SJSA1 (cell line): ENCODE results near the gene ADAMTSL2. TPM values are rescaled to one million over a fixed set of nuclear protein-coding genes. Genes with fewer than 3 reads are reported as not detected.

Source experiments
- DNase-seq, 2 experiments: peaks; one replicate each; pipeline ENCODE4 v3.0.0-alpha.2; 2015 to 2020; ENCODE audit warnings: low spot score in 2 of 2, low read depth in 1 of 2
- H3K27ac ChIP-seq: fragments of 250-450 bp; sonication (Bioruptor Pico); 2 replicates; pipeline ENCODE4 v1.5.1; 2020; ENCODE audit warnings: mild to moderate bottlenecking, moderate library complexity
- H3K27me3 ChIP-seq: fragments of 250-450 bp; sonication (Bioruptor Pico); replicated peaks from 2 replicates; pipeline ENCODE4 v1.5.1; 2020; ENCODE audit warnings: mild to moderate bottlenecking, moderate library complexity
- H3K36me3 ChIP-seq: fragments of 250-450 bp; sonication (Bioruptor Pico); 2 replicates; pipeline ENCODE4 v1.5.1; 2020; ENCODE audit warnings: mild to moderate bottlenecking
- H3K4me1 ChIP-seq: fragments of 250-450 bp; sonication (Bioruptor Pico); replicated peaks from 2 replicates; pipeline ENCODE4 v1.6.1; 2021; ENCODE audit warnings: mild to moderate bottlenecking
- H3K4me3 ChIP-seq: fragments of 250-450 bp; sonication (Bioruptor Pico); 2 replicates; pipeline ENCODE4 v1.5.1; 2020; ENCODE audit warnings: mild to moderate bottlenecking
- H3K9me3 ChIP-seq: fragments of 250-450 bp; sonication (Bioruptor Pico); replicated peaks from 2 replicates; pipeline ENCODE4 v1.5.1; 2020; ENCODE audit warnings: mild to moderate bottlenecking
- total RNA-seq: library from RNA; depleted of rRNA; stranded (reverse); fragments of >200 nt; shearing (Covaris generic); gene quantifications from 2 replicates; pipeline ENCODE4 v1.2.3, GENCODE V29; 2014

ADAMTSL2 gene
- total RNA-seq, 1 experiment from 2014 or later = not detected

GRCh38 chr9:133518200-133518599 is 16.3 kb upstream of the ADAMTSL2 start:
- Histone ChIP-seq H3K27ac (no peak overlapping the region), H3K4me3 (no peak overlapping the region), H3K4me1 (no peaks in the 10 kb centered on the region), H3K27me3 (no peaks in the 10 kb centered on the region), H3K9me3 (no peaks in the 10 kb centered on the region), H3K36me3 (no peaks in the 10 kb centered on the region)
- DNase-seq = no peak

GRCh38 chr9:133518706-133519449 is 15.6 kb upstream of the ADAMTSL2 start:
- H3K9me3 ChIP-seq = no peaks in the 10 kb centered on the region
- no peak overlapping the region for H3K4me3 ChIP-seq
- H3K27me3 ChIP-seq = no peaks in the 10 kb centered on the region
- no peaks in the 10 kb centered on the region for H3K36me3 ChIP-seq
- no peak overlapping the region for H3K27ac ChIP-seq
- no peak for DNase-seq
- no peaks in the 10 kb centered on the region for H3K4me1 ChIP-seq

DNA sequence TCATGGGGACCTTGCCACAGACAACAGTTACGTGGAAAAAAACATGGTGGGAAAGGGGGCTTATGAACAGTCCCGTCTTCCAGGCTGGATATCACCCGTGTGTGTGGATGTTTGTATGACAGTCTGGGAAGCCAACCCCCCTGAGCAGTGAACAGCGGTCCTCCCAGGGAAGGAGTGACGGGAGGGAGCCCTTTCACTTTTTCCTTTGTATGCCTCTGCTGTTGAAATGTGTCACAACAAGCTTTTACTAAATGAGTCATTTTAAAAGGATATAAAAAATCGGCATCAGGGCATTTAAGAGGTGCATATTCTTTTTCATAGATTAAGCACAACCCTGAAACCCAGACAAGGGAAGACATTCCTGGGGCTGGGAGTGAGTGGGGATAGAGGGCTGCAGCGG is 14.8 kb upstream of the ADAMTSL2 start:
- DNase-seq = no peak
- Histone ChIP-seq H3K9me3 (no peaks in the 10 kb centered on the region), H3K27me3 (no peaks in the 10 kb centered on the region)

DNA sequence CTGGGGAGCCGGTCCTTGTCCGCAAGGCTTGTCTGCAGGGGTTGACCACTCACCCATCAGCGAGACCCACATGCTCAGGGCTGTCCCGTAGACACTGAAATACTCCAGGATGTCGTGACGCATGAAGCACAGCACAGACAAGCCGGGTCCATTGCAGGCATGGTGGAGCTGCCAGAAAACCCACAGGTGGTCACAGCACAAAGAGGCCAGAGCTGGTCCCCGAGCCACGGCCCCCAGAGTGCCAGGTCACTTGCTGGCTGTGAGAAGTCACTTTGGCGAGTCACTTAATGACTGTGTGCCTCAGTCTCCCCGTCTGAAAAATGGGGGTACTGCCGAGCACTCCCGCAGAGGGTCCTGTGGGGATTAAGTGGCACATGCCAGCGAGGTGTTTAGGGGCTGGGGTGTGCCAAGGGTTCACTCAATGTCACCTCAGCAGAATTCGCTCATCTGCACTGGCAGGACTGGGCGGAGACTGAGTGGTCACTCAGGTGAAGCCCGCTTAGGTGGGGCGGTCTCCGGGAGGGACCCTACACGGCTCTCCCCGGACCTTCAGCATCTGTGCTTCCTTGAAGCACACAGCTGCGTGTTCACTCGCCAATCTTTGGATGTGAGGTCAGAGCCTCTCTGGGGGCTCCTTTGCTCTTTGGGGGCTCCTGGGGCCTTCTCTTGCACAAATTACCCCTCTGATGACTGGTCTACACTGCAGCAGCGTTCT is 14.2 kb upstream of the ADAMTSL2 start:
- Histone ChIP-seq H3K36me3 (no peaks in the 10 kb centered on the region), H3K4me1 (no peaks in the 10 kb centered on the region), H3K9me3 (no peaks in the 10 kb centered on the region), H3K27ac (no peak overlapping the region), H3K4me3 (no peak overlapping the region), H3K27me3 (no peaks in the 10 kb centered on the region)
- no peak for DNase-seq

More for the DNA sequence above, 14.8 kb upstream of the ADAMTSL2 start:
- no peak overlapping the region for H3K27ac ChIP-seq
- H3K4me1 ChIP-seq = no peaks in the 10 kb centered on the region
- no peaks in the 10 kb centered on the region for H3K36me3 ChIP-seq
- no peak overlapping the region for H3K4me3 ChIP-seq

GRCh38 chr9:133521122-133522072 is 13.1 kb upstream of the ADAMTSL2 start:
- DNase-seq = no peak
- Histone ChIP-seq H3K4me3 (no peak overlapping the region), H3K27ac (no peak overlapping the region), H3K27me3 (no peaks in the 10 kb centered on the region), H3K36me3 (no peaks in the 10 kb centered on the region), H3K9me3 (no peaks in the 10 kb centered on the region), H3K4me1 (no peaks in the 10 kb centered on the region)

DNA sequence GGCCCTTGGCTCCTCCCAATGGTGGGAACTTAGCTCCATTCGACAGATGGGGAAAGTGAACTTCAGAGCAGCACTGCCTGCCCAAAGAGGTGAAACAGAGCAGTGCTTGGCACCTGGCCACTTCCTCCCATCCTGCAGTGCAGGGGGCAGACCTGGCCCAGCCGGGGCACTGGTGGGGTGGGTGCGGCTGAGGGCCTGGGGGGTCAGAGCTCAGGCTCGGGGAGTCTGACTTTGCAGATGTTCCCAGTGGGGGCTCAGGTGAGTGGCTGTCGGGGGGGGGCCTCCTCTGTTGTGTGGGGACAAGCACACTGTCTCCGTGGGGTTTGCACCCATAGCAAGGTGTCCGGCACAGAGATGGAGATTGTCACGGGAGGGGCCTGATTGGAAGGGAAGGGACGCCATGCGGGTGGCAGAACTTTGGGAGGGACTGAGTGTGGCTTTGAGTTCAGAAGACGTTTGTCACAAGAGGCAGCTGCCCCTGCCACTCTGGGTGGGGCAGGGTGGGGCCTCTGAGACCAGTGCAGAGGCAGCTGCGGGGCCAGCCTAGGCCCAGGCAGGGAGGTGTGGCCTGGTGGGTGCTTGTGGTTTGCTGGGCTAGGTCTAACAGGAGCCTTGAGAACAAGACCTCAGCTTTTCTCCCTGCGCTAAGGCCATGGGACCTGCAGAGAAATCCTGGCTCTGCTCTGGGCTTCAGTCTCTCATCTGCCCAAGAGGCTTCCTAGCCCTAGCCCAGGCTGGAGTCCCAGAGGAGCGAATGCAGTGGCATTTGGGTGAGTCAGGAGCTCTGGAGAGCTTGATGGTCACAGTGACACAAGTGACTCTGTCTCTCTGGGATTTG is 12.2 kb upstream of the ADAMTSL2 start:
- peaks cover 8% of the 10 kb centered on the region; the same call in 1 of the 2 replicates for H3K27me3 ChIP-seq
- no peak overlapping the region for H3K27ac ChIP-seq
- H3K4me1 ChIP-seq = no peaks in the 10 kb centered on the region

GRCh38 chr9:133523106-133523505 is 11.4 kb upstream of the ADAMTSL2 start:
- H3K9me3 ChIP-seq = no peaks in the 10 kb centered on the region
- DNase-seq = no peak
- no peak overlapping the region for H3K27ac ChIP-seq
- H3K4me1 ChIP-seq = no peaks in the 10 kb centered on the region
- peaks cover 9% of the 10 kb centered on the region for H3K27me3 ChIP-seq
- H3K4me3 ChIP-seq = no peak overlapping the region
- no peaks in the 10 kb centered on the region for H3K36me3 ChIP-seq

More for the DNA sequence above, 12.2 kb upstream of the ADAMTSL2 start:
- Histone ChIP-seq H3K4me3 (no peak overlapping the region), H3K36me3 (no peaks in the 10 kb centered on the region), H3K9me3 (no peaks in the 10 kb centered on the region)
- DNase-seq = no peak

- Histone ChIP-seq H3K27me3 (peaks cover 19% of the 10 kb centered on the region), H3K9me3 (no peaks in the 10 kb centered on the region), H3K27ac (no peak overlapping the region), H3K4me1 (no peaks in the 10 kb centered on the region), H3K36me3 (no peaks in the 10 kb centered on the region), H3K4me3 (no peak overlapping the region)
- DNase-seq = no peak
Observed at GRCh38 chr9:133524146-133524545, 10.4 kb upstream of the ADAMTSL2 start.

DNA sequence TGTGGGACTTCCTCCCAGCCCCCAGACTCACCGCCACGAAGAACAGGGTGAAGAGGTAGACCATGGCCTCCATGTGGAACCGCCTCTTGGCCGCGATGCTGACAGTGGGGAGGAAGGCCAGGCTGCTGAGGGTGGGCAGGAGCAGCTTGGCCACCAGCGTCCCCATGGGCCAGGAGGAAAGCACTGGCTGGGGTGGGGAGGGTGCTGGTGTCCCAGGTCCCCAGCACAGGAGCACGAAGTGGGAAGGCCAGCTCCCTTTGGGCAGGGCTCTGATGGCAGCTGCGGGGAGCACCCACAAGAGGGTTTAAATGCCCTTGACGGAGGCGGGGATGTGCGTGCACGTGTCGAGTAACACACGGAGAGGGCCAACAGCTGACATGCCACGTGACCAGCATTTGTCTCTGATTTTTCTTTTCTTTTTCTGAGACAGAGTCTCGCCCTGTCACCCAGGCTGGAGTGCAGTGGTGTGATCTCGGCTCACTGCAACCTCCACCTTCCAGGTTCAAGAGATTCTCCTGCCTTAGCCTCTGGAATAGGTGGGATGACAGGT is 9.8 kb upstream of the ADAMTSL2 start, which contains the start of gene MYMK:
MYMK (minus strand) TSS at position 281 of the 550 bp plus-strand sequence; CDS start at position 166, 115 bp downstream.
- no peaks in the 10 kb centered on the region for H3K9me3 ChIP-seq
- no peak within 1 kb of the TSS for H3K4me3 ChIP-seq
- peaks cover 23% of the 10 kb centered on the region for H3K27me3 ChIP-seq
- no peak within 1 kb of the TSS for H3K27ac ChIP-seq
- DNase-seq = no peak
- no peaks in the 10 kb centered on the region for H3K36me3 ChIP-seq
- H3K4me1 ChIP-seq = no peaks in the 10 kb centered on the region

DNA sequence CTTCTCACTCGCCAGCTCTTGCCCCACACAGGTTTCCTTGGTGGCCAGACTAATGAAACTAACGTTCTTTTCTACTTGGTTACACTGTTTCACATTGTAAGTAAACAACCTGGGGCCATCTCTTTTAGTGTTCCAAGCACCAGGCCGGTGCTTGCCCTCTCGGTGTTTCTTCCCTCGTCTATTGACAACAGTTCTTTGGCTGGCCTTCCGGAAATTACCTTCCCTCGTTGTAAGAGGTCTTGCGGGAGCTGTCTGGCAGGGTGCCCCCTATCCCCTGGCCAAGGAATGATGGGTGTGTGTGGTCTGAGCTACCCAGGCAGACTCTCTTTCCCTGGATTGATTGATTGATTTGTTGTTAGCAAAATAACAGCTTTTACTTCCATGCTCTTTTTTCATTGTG is 8.8 kb upstream of the ADAMTSL2 start:
- H3K27me3 ChIP-seq = peaks cover 27% of the 10 kb centered on the region
- H3K36me3 ChIP-seq = no peaks in the 10 kb centered on the region
- H3K4me3 ChIP-seq = no peak overlapping the region
- H3K27ac ChIP-seq = no peak overlapping the region
- no peaks in the 10 kb centered on the region for H3K4me1 ChIP-seq
- DNase-seq = no peak
- no peaks in the 10 kb centered on the region for H3K9me3 ChIP-seq

DNA sequence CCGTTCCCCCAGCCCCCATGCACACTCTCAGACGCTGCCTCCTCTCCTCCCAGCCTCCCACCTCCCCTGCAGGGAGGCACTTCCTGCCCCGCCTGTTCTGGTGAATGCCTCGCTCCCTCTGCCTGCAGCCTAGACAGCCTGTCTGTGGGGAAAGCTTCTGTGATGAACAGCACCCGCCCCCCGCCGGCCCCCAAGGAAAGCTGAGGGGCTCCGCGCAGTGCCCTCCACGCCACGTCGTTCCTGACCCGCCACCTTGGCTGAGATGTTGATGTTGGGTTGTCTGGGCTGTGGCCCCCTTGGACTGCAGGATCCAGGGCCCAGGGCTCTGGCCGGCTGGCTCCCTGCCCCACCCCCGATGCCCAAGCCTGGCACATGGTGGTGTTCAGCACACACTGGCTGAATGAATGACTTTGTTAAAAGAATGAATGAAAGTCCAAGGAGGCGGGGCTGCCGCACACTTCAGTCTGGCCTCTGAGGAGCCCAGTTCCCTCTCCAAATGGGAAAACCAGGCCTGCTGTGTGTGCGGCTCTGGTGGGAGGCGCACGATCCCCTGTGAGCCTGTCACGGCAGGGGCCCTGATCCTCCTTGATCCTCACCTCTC is 7.7 kb upstream of the ADAMTSL2 start:
- no peak overlapping the region for H3K4me3 ChIP-seq
- DNase-seq = no peak

DNA sequence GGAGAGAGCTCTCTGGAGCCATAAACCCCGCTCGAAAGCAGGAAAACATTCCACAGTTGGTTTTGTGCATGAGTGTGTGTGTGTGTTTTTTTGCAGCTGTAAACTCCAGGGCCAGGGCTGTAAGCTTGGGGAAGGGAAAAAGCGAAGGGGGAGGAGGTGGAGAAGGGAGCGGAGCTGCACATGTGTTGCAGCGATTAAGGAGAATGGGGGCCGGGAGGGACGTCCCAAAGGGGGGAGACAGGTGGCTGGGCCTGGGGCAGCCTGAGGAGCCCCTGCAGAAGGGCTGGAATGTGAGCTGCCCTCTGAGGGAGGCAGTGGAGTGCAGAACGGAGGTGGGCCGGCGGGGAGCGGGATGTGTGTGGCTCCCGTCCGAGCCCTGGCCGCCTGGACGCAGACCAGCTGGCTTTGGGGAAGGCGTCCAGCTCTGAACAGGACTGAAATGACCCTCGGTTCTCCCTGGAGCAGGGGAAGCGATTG is 7.0 kb upstream of the ADAMTSL2 start:
- Histone ChIP-seq H3K4me1 (no peaks in the 10 kb centered on the region), H3K27me3 (peaks cover 27% of the 10 kb centered on the region), H3K36me3 (no peaks in the 10 kb centered on the region), H3K27ac (no peak overlapping the region), H3K4me3 (no peak overlapping the region), H3K9me3 (no peaks in the 10 kb centered on the region)
- DNase-seq = no peak

More for the DNA sequence above, 7.7 kb upstream of the ADAMTSL2 start:
- H3K9me3 ChIP-seq = no peaks in the 10 kb centered on the region
- H3K36me3 ChIP-seq = no peaks in the 10 kb centered on the region
- no peak overlapping the region for H3K27ac ChIP-seq
- peaks cover 27% of the 10 kb centered on the region for H3K27me3 ChIP-seq
- H3K4me1 ChIP-seq = no peaks in the 10 kb centered on the region
